ENCODE results near the gene RABGEF1. TPM values are rescaled to one million over a fixed set of nuclear protein-coding genes. Genes with fewer than 3 reads are reported as not detected.
A peak's percentile ranks its signal among the peaks of the same experiment; 100 is the strongest.

RABGEF1 gene
- total and polyA plus RNA-seq, 7 donors = 10.2 to 47.2 (median 36.4) TPM

- H3K4me1 ChIP-seq = peaks cover 0 to 55% (median 40%) of the 10 kb centered on the region in 4 donors
- H3K36me3 ChIP-seq = no peaks in the 10 kb centered on the region
- H3K4me3 ChIP-seq = no peak overlapping the region
- no peak for TF ChIP-seq POLR2A (IDR thresholded peaks at IDR 0.05)
- TF ChIP-seq CTCF (IDR thresholded peaks at IDR 0.05) = no peak
- no peak for TF ChIP-seq EP300 (IDR thresholded peaks at IDR 0.05)
- no peak for TF ChIP-seq POLR2AphosphoS5 (IDR thresholded peaks at IDR 0.05)
- intact Hi-C loops (cut with DNase I) = no loop called here
- H3K27ac ChIP-seq = no peak overlapping the region
- no peak for DNase-seq
- H3K27me3 ChIP-seq = no peaks in the 10 kb centered on the region
- WGBS, 2 donors = 97 to 98% methylated on average over 9 of the region's 9 CpGs
- H3K9me3 ChIP-seq = no peaks in the 10 kb centered on the region
These were observed 3.4 kb downstream of the RABGEF1 start for GRCh38 chr7:66743920-66744319.

- H3K27ac ChIP-seq = peak overlapping the region in 3 of 4 donors; percentile 45 to 72 (median 63)
- H3K36me3 ChIP-seq = no peaks in the 10 kb centered on the region
- H3K27me3 ChIP-seq = no peaks in the 10 kb centered on the region
- H3K4me3 ChIP-seq = no peak overlapping the region
- intact Hi-C loops (cut with DNase I) = no loop called here
- TF ChIP-seq POLR2A (IDR thresholded peaks at IDR 0.05) = no peak
- TF ChIP-seq CTCF (IDR thresholded peaks at IDR 0.05) = no peak
- TF ChIP-seq EP300 (IDR thresholded peaks at IDR 0.05) = no peak
- no peak for TF ChIP-seq POLR2AphosphoS5 (IDR thresholded peaks at IDR 0.05)
- whole genome bisulfite sequencing, 2 donors = 87 to 95% methylated on average over 2 of the region's 2 CpGs
- DNase-seq = no peak
- H3K4me1 ChIP-seq = peaks cover 0 to 57% (median 39%) of the 10 kb centered on the region in 4 donors
- no peaks in the 10 kb centered on the region for H3K9me3 ChIP-seq
These were observed 6.9 kb downstream of the RABGEF1 start for GRCh38 chr7:66747385-66747784.

- Histone ChIP-seq H3K4me3 (no peak overlapping the region), H3K4me1 (peaks cover 0 to 53% (median 35%) of the 10 kb centered on the region in 4 donors), H3K36me3 (no peaks in the 10 kb centered on the region), H3K27me3 (no peaks in the 10 kb centered on the region), H3K9me3 (no peaks in the 10 kb centered on the region), H3K27ac (peak overlapping the region in 3 of 4 donors; percentile 45 to 72 (median 63))
- intact Hi-C loops (cut with DNase I) = no loop called here
- no peak for DNase-seq
- TF ChIP-seq POLR2A (IDR thresholded peaks at IDR 0.05) (no peak), CTCF (IDR thresholded peaks at IDR 0.05) (no peak), EP300 (IDR thresholded peaks at IDR 0.05) (no peak), POLR2AphosphoS5 (IDR thresholded peaks at IDR 0.05) (no peak)
- WGBS, 2 donors = 82 to 89% methylated on average over 10 of the region's 10 CpGs
These were observed 7.5 kb downstream of the RABGEF1 start for GRCh38 chr7:66747881-66748511.

GRCh38 chr7:66748791-66749190 lies 8.3 kb downstream of the RABGEF1 start:
- TF ChIP-seq EP300 (IDR thresholded peaks at IDR 0.05) (no peak), POLR2A (IDR thresholded peaks at IDR 0.05) (no peak), POLR2AphosphoS5 (IDR thresholded peaks at IDR 0.05) (no peak), CTCF (IDR thresholded peaks at IDR 0.05) (no peak)
- Histone ChIP-seq H3K4me3 (no peak overlapping the region), H3K36me3 (no peaks in the 10 kb centered on the region), H3K4me1 (peaks cover 0 to 46% (median 33%) of the 10 kb centered on the region in 4 donors), H3K9me3 (no peaks in the 10 kb centered on the region), H3K27ac (peak overlapping the region in 3 of 4 donors; percentile 45 to 72 (median 63)), H3K27me3 (no peaks in the 10 kb centered on the region)
- no peak for DNase-seq
- WGBS, 2 donors = 64 to 70% methylated on average over 4 of the region's 4 CpGs
- intact Hi-C loops (cut with DNase I) = no loop called here

GRCh38 chr7:66751945-66752344 lies 11.4 kb downstream of the RABGEF1 start:
- H3K4me3 ChIP-seq = no peak overlapping the region
- H3K27ac ChIP-seq = no peak overlapping the region
- no peaks in the 10 kb centered on the region for H3K27me3 ChIP-seq
- H3K4me1 ChIP-seq = peaks cover 0 to 53% (median 34%) of the 10 kb centered on the region in 4 donors
- TF ChIP-seq POLR2A (IDR thresholded peaks at IDR 0.05) (no peak), EP300 (IDR thresholded peaks at IDR 0.05) (no peak), POLR2AphosphoS5 (IDR thresholded peaks at IDR 0.05) (no peak), CTCF (IDR thresholded peaks at IDR 0.05) (no peak)
- intact Hi-C loops (cut with DNase I) = no loop called here
- H3K36me3 ChIP-seq = no peaks in the 10 kb centered on the region
- DNase-seq = no peak
- no peaks in the 10 kb centered on the region for H3K9me3 ChIP-seq
- WGBS, 2 donors = 88 to 96% methylated on average over 8 of the region's 8 CpGs
